Neural cell (in vitro differentiated cells): ENCODE results near the gene AKAP6. TPM values are rescaled to one million over a fixed set of nuclear protein-coding genes. Genes with fewer than 3 reads are reported as not detected.

Experiments used
- H2AFZ ChIP-seq: fragments of 200-600, 300-800 bp; sonication (generic), shearing (Covaris generic); 2 replicates; pipeline ENCODE4 v1.6.0; 2014; ENCODE audit warnings: low read depth, mild to moderate bottlenecking, antibody characterized with exemption, low read length, moderate library complexity
- H3F3A ChIP-seq: fragments of 200-600 bp; shearing (Covaris generic); 2 replicates; pipeline ENCODE4 v1.6.1; 2016; ENCODE audit warnings: mild to moderate bottlenecking, moderate library complexity, mixed read lengths, antibody characterized with exemption, low read length; ENCODE audit not compliant: insufficient read depth, poor library complexity, severe bottlenecking
- H3K27ac ChIP-seq: fragments of 200-600, 300-800 bp; sonication (generic), shearing (Covaris generic); 2 replicates; pipeline ENCODE4 v1.5.1; 2014; ENCODE audit warnings: mild to moderate bottlenecking, low read length, moderate library complexity
- H3K27me3 ChIP-seq: fragments of 300-800, 200-600 bp; sonication (generic), shearing (Covaris generic); 2 replicates; pipeline ENCODE4 v1.6.0; 2014; ENCODE audit warnings: mild to moderate bottlenecking, low read depth, low read length, moderate library complexity; ENCODE audit not compliant: insufficient read depth
- H3K36me3 ChIP-seq: fragments of 300-800, 200-600 bp; sonication (generic), shearing (Covaris generic); 2 replicates; pipeline ENCODE4 v1.5.1; 2014; ENCODE audit warnings: mild to moderate bottlenecking, antibody characterized with exemption, low read length, moderate library complexity; ENCODE audit not compliant: insufficient read depth
- H3K4me2 ChIP-seq: fragments of 300-800, 200-600 bp; sonication (generic), shearing (Covaris generic); 2 replicates; pipeline ENCODE4 v1.6.0; 2014; ENCODE audit warnings: mild to moderate bottlenecking, low read length
- H3K4me3 ChIP-seq: fragments of 300-800, 200-600 bp; sonication (generic), shearing (Covaris generic); 2 replicates; pipeline ENCODE4 v1.5.1; 2014; ENCODE audit warnings: mild to moderate bottlenecking, low read length, moderate library complexity
- H3K79me2 ChIP-seq: fragments of 200-600 bp; shearing (Covaris generic); replicated peaks from 2 replicates; pipeline ENCODE4 v1.6.0; 2014; ENCODE audit warnings: mild to moderate bottlenecking, low read length, moderate library complexity; ENCODE audit not compliant: insufficient read depth
- H3K9ac ChIP-seq: fragments of 300-800, 200-600 bp; sonication (generic), shearing (Covaris generic); 2 replicates; pipeline ENCODE4 v1.6.1; 2016; ENCODE audit warnings: mild to moderate bottlenecking, low read length, mixed read lengths
- H3K9me2 ChIP-seq: fragments of 200-600 bp; shearing (Covaris generic); 2 replicates; pipeline ENCODE4 v1.6.1; 2016; ENCODE audit warnings: mild to moderate bottlenecking, low read length, mixed read lengths; ENCODE audit not compliant: insufficient read depth
- H3K9me3 ChIP-seq: fragments of 200-600, 300-800 bp; sonication (generic), shearing (Covaris generic); 2 replicates; pipeline ENCODE4 v1.6.1; 2016; ENCODE audit warnings: mild to moderate bottlenecking, mixed run types, low read length, moderate library complexity, mixed read lengths
- H4K20me1 ChIP-seq: fragments of 200-600 bp; shearing (Covaris generic); 2 replicates; pipeline ENCODE4 v1.6.1; 2016; ENCODE audit warnings: mild to moderate bottlenecking, mixed run types; ENCODE audit not compliant: insufficient read depth
- EP300 ChIP-seq: fragments of 450-650 bp; conservative IDR thresholded peaks from 2 replicates; pipeline ENCODE4 v1.6.1; 2014; ENCODE audit warnings: antibody characterized with exemption, mild to moderate bottlenecking, moderate library complexity; ENCODE audit not compliant: poor library complexity, severe bottlenecking
- EZH2 ChIP-seq: fragments of 200-600, 300-800 bp; shearing (Covaris generic), sonication (generic); IDR thresholded peaks from 2 replicates; pipeline ENCODE4 v1.6.1; 2014; ENCODE audit warnings: antibody characterized with exemption, low read length, borderline replicate concordance, mild to moderate bottlenecking; ENCODE audit not compliant: insufficient read depth, poor library complexity, severe bottlenecking
- MXI1 ChIP-seq: fragments of 450-650 bp; conservative IDR thresholded peaks from 2 replicates; pipeline ENCODE4 v1.6.1; 2014; ENCODE audit warnings: antibody characterized with exemption, mild to moderate bottlenecking; ENCODE audit not compliant: poor library complexity, severe bottlenecking
- POLR2AphosphoS5 ChIP-seq: IDR thresholded peaks from 2 replicates; pipeline ENCODE4 v1.6.1; 2012
- RAD21 ChIP-seq: fragments of 450-650 bp; conservative IDR thresholded peaks from 2 replicates; pipeline ENCODE4 v1.6.1; 2014; ENCODE audit warnings: antibody characterized with exemption, mild to moderate bottlenecking, moderate library complexity
- SMC3 ChIP-seq: fragments of 450-650 bp; conservative IDR thresholded peaks from 2 replicates; pipeline ENCODE4 v1.6.1; 2014; ENCODE audit warnings: antibody characterized with exemption, mild to moderate bottlenecking, moderate library complexity; ENCODE audit not compliant: poor library complexity
- polyA plus RNA-seq: library from polyadenylated mRNA; depleted of rRNA; stranded (reverse); fragments of >200 nt; gene quantifications from 2 replicates; pipeline ENCODE4 v1.2.3, GENCODE V29; 2014
- TF ChIP-seq, protein P1 (sequence below): fragments of 450-650 bp; IDR thresholded peaks from 2 replicates; pipeline ENCODE4 v1.5.1; 2014; ENCODE audit warnings: antibody characterized with exemption, mild to moderate bottlenecking, moderate library complexity; ENCODE audit not compliant: poor library complexity, severe bottlenecking
- TF ChIP-seq, protein P2 (sequence below): IDR thresholded peaks from 2 replicates; pipeline ENCODE4 v1.6.1; 2012; ENCODE audit warnings: borderline replicate concordance

Gene AKAP6
- polyA plus RNA-seq, 1 donor from 2014 or later = 15.8 TPM

DNA sequence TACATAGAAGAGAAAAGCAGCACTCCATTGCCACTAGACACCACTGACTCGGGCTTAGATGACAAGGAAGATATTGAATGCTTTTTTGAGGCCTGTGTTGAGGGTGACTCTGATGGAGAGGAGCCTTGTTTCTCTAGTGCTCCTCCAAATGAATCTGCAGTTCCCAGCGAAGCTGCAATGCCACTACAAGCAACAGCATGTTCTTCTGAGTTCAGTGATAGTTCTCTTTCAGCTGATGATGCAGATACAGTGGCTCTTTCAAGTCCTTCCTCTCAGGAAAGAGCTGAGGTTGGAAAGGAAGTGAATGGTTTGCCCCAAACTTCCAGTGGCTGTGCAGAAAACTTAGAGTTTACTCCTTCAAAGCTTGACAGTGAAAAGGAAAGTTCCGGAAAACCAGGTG lies 495.1 kb downstream of the AKAP6 start:
- no peak overlapping the region for H3K4me3 ChIP-seq
- no peak for TF ChIP-seq SMC3
- TF ChIP-seq EP300 = no peak
- no peak for TF ChIP-seq RAD21
- TF ChIP-seq, protein P1, sequence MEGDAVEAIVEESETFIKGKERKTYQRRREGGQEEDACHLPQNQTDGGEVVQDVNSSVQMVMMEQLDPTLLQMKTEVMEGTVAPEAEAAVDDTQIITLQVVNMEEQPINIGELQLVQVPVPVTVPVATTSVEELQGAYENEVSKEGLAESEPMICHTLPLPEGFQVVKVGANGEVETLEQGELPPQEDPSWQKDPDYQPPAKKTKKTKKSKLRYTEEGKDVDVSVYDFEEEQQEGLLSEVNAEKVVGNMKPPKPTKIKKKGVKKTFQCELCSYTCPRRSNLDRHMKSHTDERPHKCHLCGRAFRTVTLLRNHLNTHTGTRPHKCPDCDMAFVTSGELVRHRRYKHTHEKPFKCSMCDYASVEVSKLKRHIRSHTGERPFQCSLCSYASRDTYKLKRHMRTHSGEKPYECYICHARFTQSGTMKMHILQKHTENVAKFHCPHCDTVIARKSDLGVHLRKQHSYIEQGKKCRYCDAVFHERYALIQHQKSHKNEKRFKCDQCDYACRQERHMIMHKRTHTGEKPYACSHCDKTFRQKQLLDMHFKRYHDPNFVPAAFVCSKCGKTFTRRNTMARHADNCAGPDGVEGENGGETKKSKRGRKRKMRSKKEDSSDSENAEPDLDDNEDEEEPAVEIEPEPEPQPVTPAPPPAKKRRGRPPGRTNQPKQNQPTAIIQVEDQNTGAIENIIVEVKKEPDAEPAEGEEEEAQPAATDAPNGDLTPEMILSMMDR = no peak
- TF ChIP-seq, protein P2, sequence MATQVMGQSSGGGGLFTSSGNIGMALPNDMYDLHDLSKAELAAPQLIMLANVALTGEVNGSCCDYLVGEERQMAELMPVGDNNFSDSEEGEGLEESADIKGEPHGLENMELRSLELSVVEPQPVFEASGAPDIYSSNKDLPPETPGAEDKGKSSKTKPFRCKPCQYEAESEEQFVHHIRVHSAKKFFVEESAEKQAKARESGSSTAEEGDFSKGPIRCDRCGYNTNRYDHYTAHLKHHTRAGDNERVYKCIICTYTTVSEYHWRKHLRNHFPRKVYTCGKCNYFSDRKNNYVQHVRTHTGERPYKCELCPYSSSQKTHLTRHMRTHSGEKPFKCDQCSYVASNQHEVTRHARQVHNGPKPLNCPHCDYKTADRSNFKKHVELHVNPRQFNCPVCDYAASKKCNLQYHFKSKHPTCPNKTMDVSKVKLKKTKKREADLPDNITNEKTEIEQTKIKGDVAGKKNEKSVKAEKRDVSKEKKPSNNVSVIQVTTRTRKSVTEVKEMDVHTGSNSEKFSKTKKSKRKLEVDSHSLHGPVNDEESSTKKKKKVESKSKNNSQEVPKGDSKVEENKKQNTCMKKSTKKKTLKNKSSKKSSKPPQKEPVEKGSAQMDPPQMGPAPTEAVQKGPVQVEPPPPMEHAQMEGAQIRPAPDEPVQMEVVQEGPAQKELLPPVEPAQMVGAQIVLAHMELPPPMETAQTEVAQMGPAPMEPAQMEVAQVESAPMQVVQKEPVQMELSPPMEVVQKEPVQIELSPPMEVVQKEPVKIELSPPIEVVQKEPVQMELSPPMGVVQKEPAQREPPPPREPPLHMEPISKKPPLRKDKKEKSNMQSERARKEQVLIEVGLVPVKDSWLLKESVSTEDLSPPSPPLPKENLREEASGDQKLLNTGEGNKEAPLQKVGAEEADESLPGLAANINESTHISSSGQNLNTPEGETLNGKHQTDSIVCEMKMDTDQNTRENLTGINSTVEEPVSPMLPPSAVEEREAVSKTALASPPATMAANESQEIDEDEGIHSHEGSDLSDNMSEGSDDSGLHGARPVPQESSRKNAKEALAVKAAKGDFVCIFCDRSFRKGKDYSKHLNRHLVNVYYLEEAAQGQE = no peak
- H4K20me1 ChIP-seq = no peaks in the 10 kb centered on the region
- H3K79me2 ChIP-seq = no peaks in the 10 kb centered on the region
- no peaks in the 10 kb centered on the region for H3K9me3 ChIP-seq
- no peak overlapping the region for H2AFZ ChIP-seq
- H3F3A ChIP-seq = no peaks in the 10 kb centered on the region
- H3K9ac ChIP-seq = no peak overlapping the region
- peaks cover 11% of the 10 kb centered on the region for H3K36me3 ChIP-seq
- no peaks in the 10 kb centered on the region for H3K27me3 ChIP-seq
- no peak overlapping the region for H3K27ac ChIP-seq
- H3K4me2 ChIP-seq = no peak overlapping the region
- H3K9me2 ChIP-seq = no peaks in the 10 kb centered on the region

DNA sequence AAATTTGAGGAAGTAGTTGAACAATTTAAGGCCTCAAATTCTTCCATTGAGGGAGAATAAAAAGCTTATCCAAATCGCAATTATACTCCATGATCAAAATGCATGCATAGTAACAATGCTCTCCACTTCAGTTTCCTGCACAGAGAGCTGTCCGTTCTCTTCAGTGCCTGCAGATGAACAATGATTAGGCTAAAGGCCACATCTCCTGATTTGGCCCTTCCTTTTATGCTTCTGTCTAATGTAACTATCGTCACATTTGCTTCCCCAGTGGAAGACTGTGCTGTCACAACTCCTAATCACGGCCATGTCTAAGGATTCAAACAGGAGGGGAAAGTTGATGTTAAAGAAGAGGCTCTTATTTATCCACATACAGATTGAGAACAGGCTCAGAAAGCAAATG lies 496.0 kb downstream of the AKAP6 start:
- Histone ChIP-seq H3K4me3 (no peak overlapping the region), H3F3A (no peaks in the 10 kb centered on the region), H2AFZ (no peak overlapping the region), H3K9me3 (no peaks in the 10 kb centered on the region), H3K27me3 (no peaks in the 10 kb centered on the region), H4K20me1 (no peaks in the 10 kb centered on the region), H3K27ac (no peak overlapping the region), H3K36me3 (peaks cover 11% of the 10 kb centered on the region), H3K79me2 (no peaks in the 10 kb centered on the region), H3K9ac (no peak overlapping the region), H3K4me2 (no peak overlapping the region), H3K9me2 (no peaks in the 10 kb centered on the region)
- TF ChIP-seq, protein P1 = no peak
- TF ChIP-seq EP300 = peak; percentile 14
- TF ChIP-seq, protein P2 = no peak
- TF ChIP-seq SMC3 = no peak
- TF ChIP-seq MXI1 = no peak
- no peak for TF ChIP-seq RAD21
- no peak for TF ChIP-seq POLR2AphosphoS5
- no peak for TF ChIP-seq EZH2
